KMS-11 (cell line): Measurements from ENCODE around the gene TSPAN9.

Source experiments
- H2AFZ ChIP-seq: fragments of 200-600 bp; sonication (generic); 2 replicates; pipeline ENCODE4 v1.6.1; 2016; ENCODE audit warnings: antibody characterized with exemption, mixed run types, low read depth
- H3K27ac ChIP-seq: fragments of 200-600 bp; sonication (generic); 2 replicates; pipeline ENCODE4 v1.6.1; 2016; ENCODE audit warnings: mild to moderate bottlenecking, mixed run types
- H3K27me3 ChIP-seq: fragments of 200-600 bp; sonication (generic); 2 replicates; pipeline ENCODE4 v1.6.1; 2017; ENCODE audit warnings: mild to moderate bottlenecking, low read depth, mixed run types, moderate library complexity; ENCODE audit not compliant: insufficient read depth
- H3K36me3 ChIP-seq: fragments of 200-600 bp; sonication (generic); 2 replicates; pipeline ENCODE4 v1.6.1; 2017; ENCODE audit warnings: mild to moderate bottlenecking, mixed run types; ENCODE audit not compliant: insufficient read depth
- H3K4me1 ChIP-seq: fragments of 200-600 bp; sonication (generic); 2 replicates; pipeline ENCODE4 v1.6.1; 2016; ENCODE audit warnings: mild to moderate bottlenecking, low read depth, mixed run types; ENCODE audit not compliant: poor library complexity, severe bottlenecking
- H3K4me2 ChIP-seq: fragments of 200-600 bp; sonication (generic); 2 replicates; pipeline ENCODE4 v1.7.0; 2016; ENCODE audit warnings: mild to moderate bottlenecking, mixed run types
- H3K4me3 ChIP-seq: fragments of 200-600 bp; sonication (generic); IDR thresholded peaks from 2 replicates; pipeline ENCODE4 v1.6.1; 2017; ENCODE audit warnings: low read depth, low read length, mixed read lengths; ENCODE audit not compliant: insufficient read depth
- H3K79me2 ChIP-seq: fragments of 200-600 bp; sonication (generic); 2 replicates; pipeline ENCODE4 v1.6.1; 2016; ENCODE audit warnings: low read depth, mixed run types; ENCODE audit not compliant: insufficient read depth
- H3K9ac ChIP-seq: fragments of 200-600 bp; sonication (generic); 2 replicates; pipeline ENCODE4 v1.6.1; 2016; ENCODE audit warnings: mild to moderate bottlenecking, mixed run types
- H4K20me1 ChIP-seq: fragments of 200-600 bp; sonication (generic); 2 replicates; pipeline ENCODE4 v1.6.1; 2016; ENCODE audit warnings: mild to moderate bottlenecking, mixed run types; ENCODE audit not compliant: insufficient read depth
- CTCF ChIP-seq: fragments of 200-600 bp; sonication (generic); conservative IDR thresholded peaks from 2 replicates; pipeline ENCODE4 v1.6.1; 2017; ENCODE audit warnings: low read depth, mild to moderate bottlenecking, antibody characterized with exemption, low read length, moderate library complexity, mixed read lengths

The TSPAN9 gene

GRCh38 chr12:3075315-3075714 is 1.9 kb upstream of the TSPAN9 start:
- Histone ChIP-seq H2AFZ (no peak overlapping the region), H3K27me3 (no peaks in the 10 kb centered on the region), H3K36me3 (no peaks in the 10 kb centered on the region), H3K4me2 (no peak overlapping the region), H3K9ac (no peak overlapping the region), H3K4me1 (peaks cover 15% of the 10 kb centered on the region), H3K4me3 (no peak overlapping the region), H3K79me2 (no peaks in the 10 kb centered on the region), H3K27ac (no peak overlapping the region), H4K20me1 (no peaks in the 10 kb centered on the region)
- TF ChIP-seq CTCF, result no peak

- Histone ChIP-seq H2AFZ (peak overlapping the region; percentile 53), H3K4me1 (peaks cover 15% of the 10 kb centered on the region), H3K4me2 (peak overlapping the region; percentile 31; the same call in 1 of the 2 replicates), H3K79me2 (no peaks in the 10 kb centered on the region), H3K9ac (no peak overlapping the region), H3K4me3 (no peak overlapping the region), H4K20me1 (no peaks in the 10 kb centered on the region), H3K36me3 (no peaks in the 10 kb centered on the region), H3K27ac (no peak overlapping the region), H3K27me3 (no peaks in the 10 kb centered on the region)
- TF ChIP-seq CTCF, result no peak
Measured at GRCh38 chr12:3077572-3078081, 448 bp downstream of the TSPAN9 start.

- Histone ChIP-seq H3K27ac (no peak overlapping the region), H3K4me2 (peak overlapping the region; percentile 31; the same call in 1 of the 2 replicates)
Measured at GRCh38 chr12:3078086-3078820, 1.1 kb downstream of the TSPAN9 start.

GRCh38 chr12:3081091-3081490 is 3.9 kb downstream of the TSPAN9 start:
- Histone ChIP-seq H3K27ac (no peak overlapping the region), H4K20me1 (no peaks in the 10 kb centered on the region), H3K79me2 (no peaks in the 10 kb centered on the region), H2AFZ (no peak overlapping the region), H3K27me3 (no peaks in the 10 kb centered on the region), H3K4me3 (no peak overlapping the region), H3K4me2 (no peak overlapping the region), H3K4me1 (peaks cover 9% of the 10 kb centered on the region), H3K9ac (no peak overlapping the region), H3K36me3 (no peaks in the 10 kb centered on the region)
- TF ChIP-seq CTCF, result no peak

More at GRCh38 chr12:3078086-3078820, 1.1 kb downstream of the TSPAN9 start:
- H4K20me1 ChIP-seq, result no peaks in the 10 kb centered on the region
- H3K36me3 ChIP-seq, result no peaks in the 10 kb centered on the region
- no peak for TF ChIP-seq CTCF
- H2AFZ ChIP-seq, result peak overlapping the region; percentile 53
- no peak overlapping the region for H3K9ac ChIP-seq
- no peaks in the 10 kb centered on the region for H3K79me2 ChIP-seq
- no peak overlapping the region for H3K4me3 ChIP-seq
- H3K27me3 ChIP-seq, result no peaks in the 10 kb centered on the region
- H3K4me1 ChIP-seq, result peaks cover 13% of the 10 kb centered on the region
